H9 (cell line): ENCODE measurements around the gene JAG1. TPM values are rescaled to one million over a fixed set of nuclear protein-coding genes. Genes with fewer than 3 reads are reported as not detected.
A peak's percentile ranks its signal among the peaks of the same experiment; 100 is the strongest.

Source experiments
- DNase-seq: peaks from one replicate; pipeline ENCODE4 v3.0.0-alpha.2; 2017
- H2AFZ ChIP-seq: one replicate; pipeline ENCODE4 v1.6.1; 2013; ENCODE audit warnings: mild to moderate bottlenecking, low read length, control low read depth, moderate library complexity
- H2AK5ac ChIP-seq: 2 replicates; pipeline ENCODE4 v1.6.1; 2013; ENCODE audit warnings: low read length, control low read depth, mixed read lengths; ENCODE audit not compliant: insufficient read length
- H2BK120ac ChIP-seq: one replicate; pipeline ENCODE4 v1.6.1; 2013; ENCODE audit warnings: low read depth, mild to moderate bottlenecking, low read length, control low read depth, inconsistent platforms; ENCODE audit not compliant: poor library complexity, severe bottlenecking
- H2BK12ac ChIP-seq: 2 replicates; pipeline ENCODE4 v1.6.1; 2013; ENCODE audit warnings: low read length, control low read depth, mixed read lengths, low read depth; ENCODE audit not compliant: insufficient read length
- H2BK15ac ChIP-seq: 2 replicates; pipeline ENCODE4 v1.6.1; 2013; ENCODE audit warnings: low read depth, low read length, control low read depth
- H2BK20ac ChIP-seq: one replicate; pipeline ENCODE4 v1.6.1; 2013; ENCODE audit warnings: low read depth, mild to moderate bottlenecking, low read length, control low read depth, inconsistent platforms; ENCODE audit not compliant: poor library complexity, severe bottlenecking
- H2BK5ac ChIP-seq: 2 replicates; pipeline ENCODE4 v1.6.1; 2013; ENCODE audit warnings: low read length, control low read depth, mixed read lengths; ENCODE audit not compliant: insufficient read length
- H3K14ac ChIP-seq: 2 replicates; pipeline ENCODE4 v1.6.1; 2013; ENCODE audit warnings: low read length, control low read depth; ENCODE audit not compliant: insufficient read depth
- H3K18ac ChIP-seq: 2 replicates; pipeline ENCODE4 v1.6.1; 2013; ENCODE audit warnings: low read depth, mild to moderate bottlenecking, mixed read lengths, low read length, control low read depth; ENCODE audit not compliant: insufficient read length
- H3K23ac ChIP-seq: 2 replicates; pipeline ENCODE4 v1.6.1; 2013; ENCODE audit warnings: low read length, control low read depth, mixed read lengths, low read depth; ENCODE audit not compliant: insufficient read length
- H3K23me2 ChIP-seq: 2 replicates; pipeline ENCODE4 v1.6.1; 2013; ENCODE audit warnings: low read depth, mild to moderate bottlenecking, mixed read lengths, low read length, control low read depth; ENCODE audit not compliant: insufficient read length, poor library complexity, severe bottlenecking
- H3K27ac ChIP-seq: 2 replicates; pipeline ENCODE4 v1.5.1; 2013; ENCODE audit warnings: low read length, control low read depth, mixed read lengths, low read depth; ENCODE audit not compliant: insufficient read length
- H3K27me3 ChIP-seq: 2 replicates; pipeline ENCODE4 v1.6.1; 2013; ENCODE audit warnings: low read length, control low read depth, inconsistent platforms; ENCODE audit not compliant: insufficient read depth
- H3K4ac ChIP-seq: 2 replicates; pipeline ENCODE4 v1.6.1; 2013; ENCODE audit warnings: low read depth, mild to moderate bottlenecking, control low read depth, inconsistent platforms, low read length, moderate library complexity
- H3K4me1 ChIP-seq: 2 replicates; pipeline ENCODE4 v1.6.1; 2013; ENCODE audit warnings: low read length, control low read depth, inconsistent platforms; ENCODE audit not compliant: insufficient read depth
- H3K4me2 ChIP-seq: 2 replicates; pipeline ENCODE4 v1.6.1; 2013; ENCODE audit warnings: low read length, control low read depth, mixed read lengths; ENCODE audit not compliant: insufficient read length, insufficient read depth
- H3K56ac ChIP-seq: 2 replicates; pipeline ENCODE4 v1.6.1; 2013; ENCODE audit warnings: low read depth, mild to moderate bottlenecking, mixed read lengths, low read length, control low read depth; ENCODE audit not compliant: insufficient read length
- H3K79me1 ChIP-seq: 2 replicates; pipeline ENCODE4 v1.6.1; 2013; ENCODE audit warnings: low read depth, mild to moderate bottlenecking, moderate library complexity, low read length, control low read depth, inconsistent platforms; ENCODE audit not compliant: insufficient read depth, poor library complexity, severe bottlenecking
- H3K79me2 ChIP-seq: 2 replicates; pipeline ENCODE4 v1.6.1; 2013; ENCODE audit warnings: low read length, control low read depth, inconsistent platforms; ENCODE audit not compliant: insufficient read depth
- H3K9ac ChIP-seq: 2 replicates; pipeline ENCODE4 v1.6.1; 2013; ENCODE audit warnings: low read length, control low read depth, mixed read lengths; ENCODE audit not compliant: insufficient read length; ENCODE audit errors: extremely low read depth
- H3K9me3 ChIP-seq: one replicate; pipeline ENCODE4 v1.6.1; 2013; ENCODE audit warnings: low read depth, low read length, inconsistent platforms; ENCODE audit not compliant: control insufficient read depth
- H3T11ph ChIP-seq: one replicate; pipeline ENCODE4 v1.6.1; 2013; ENCODE audit warnings: mild to moderate bottlenecking, low read length, control low read depth, inconsistent platforms
- H4K20me1 ChIP-seq: one replicate; pipeline ENCODE4 v1.6.1; 2013; ENCODE audit not compliant: control insufficient read depth, insufficient read length, insufficient read depth
- H4K5ac ChIP-seq: 2 replicates; pipeline ENCODE4 v1.6.1; 2013; ENCODE audit warnings: low read depth, mild to moderate bottlenecking, mixed read lengths, low read length, control low read depth; ENCODE audit not compliant: insufficient read length
- H4K8ac ChIP-seq: replicated peaks from 2 replicates; pipeline ENCODE4 v1.6.1; 2013; ENCODE audit warnings: low read length, control low read depth, mixed read lengths, low read depth; ENCODE audit not compliant: insufficient read length
- H4K91ac ChIP-seq: 2 replicates; pipeline ENCODE4 v1.6.1; 2013; ENCODE audit warnings: low read depth, mild to moderate bottlenecking, moderate library complexity, mixed read lengths, low read length, control low read depth; ENCODE audit not compliant: insufficient read length
- H3K27ac Mint-ChIP-seq, 3 experiments: 2 replicates in 2 of 3; 3 replicates in 1 of 3; pipeline ENCODE4 v1.8.0; 2020 to 2021; ENCODE audit warnings: mixed read lengths in 3 of 3, mild to moderate bottlenecking in 1 of 3, moderate library complexity in 1 of 3
- H3K27me3 Mint-ChIP-seq: 2 replicates; pipeline ENCODE4 v1.8.0; 2021; ENCODE audit warnings: low read depth, mild to moderate bottlenecking, moderate library complexity, mixed read lengths
- H3K36me3 Mint-ChIP-seq, 3 experiments: 2 replicates in 2 of 3; 3 replicates in 1 of 3; pipeline ENCODE4 v1.8.0; 2020 to 2021; ENCODE audit warnings: low read depth in 3 of 3, mixed read lengths in 3 of 3; ENCODE audit not compliant: insufficient read depth in 1 of 3
- H3K4me1 Mint-ChIP-seq, 2 experiments: 2 replicates each; pipeline ENCODE4 v1.8.0; 2020; ENCODE audit warnings: mixed read lengths in 2 of 2
- H3K4me3 Mint-ChIP-seq, 2 experiments: 2 replicates in 1 of 2; 3 replicates in 1 of 2; pipeline ENCODE4 v1.8.0; 2020 to 2021; ENCODE audit warnings: mild to moderate bottlenecking in 2 of 2, mixed read lengths in 2 of 2, moderate library complexity in 1 of 2
- H3K9me3 Mint-ChIP-seq, 2 experiments: 2 replicates in 1 of 2; 3 replicates in 1 of 2; pipeline ENCODE4 v1.8.0; 2020; ENCODE audit warnings: mild to moderate bottlenecking in 2 of 2, mixed read lengths in 2 of 2, moderate library complexity in 1 of 2
- CTCF ChIP-seq: fragments of 200-600 bp; sonication (generic); conservative IDR thresholded peaks from 3 replicates; pipeline ENCODE4 v1.8.0; 2021; ENCODE audit warnings: antibody characterized with exemption, mild to moderate bottlenecking
- WGBS: extraction: QIAGEN DNeasy Blood & Tissue Kit; methylation state at CpG from one replicate; pipeline ENCODE4 v1.1.7; 2013; ENCODE audit warnings: missing lambda C conversion rate, low lambda C conversion rate, mixed read lengths; ENCODE audit not compliant: insufficient read length; ENCODE audit errors: extremely low coverage; 5-methylcytosine and 5-hydroxymethylcytosine counted together
- total RNA-seq: library from RNA; stranded (reverse); gene quantifications from 2 replicates; pipeline ENCODE4 v1.2.1, GENCODE V29; 2021

JAG1 gene
- total RNA-seq, 1 experiment from 2014 or later = 58.1 TPM

GRCh38 chr20:10667077-10667401 lies 6.8 kb downstream of the JAG1 start:
- H3K4me2 ChIP-seq = no peak overlapping the region
- no peak overlapping the region for H4K5ac ChIP-seq

More at GRCh38 chr20:10667077-10667401, 6.8 kb downstream of the JAG1 start:
- Histone ChIP-seq H3K56ac (no peak overlapping the region), H4K91ac (no peak overlapping the region), H3K4me1 (peaks cover 32% of the 10 kb centered on the region), H4K20me1 (no peaks in the 10 kb centered on the region), H2AFZ (no peak overlapping the region), H2BK15ac (no peak overlapping the region), H3K27me3 (no peaks in the 10 kb centered on the region), H3K27ac (no peak overlapping the region), H2BK12ac (no peak overlapping the region), H3T11ph (no peak overlapping the region), H3K79me1 (no peaks in the 10 kb centered on the region), H2AK5ac (no peak overlapping the region), H4K8ac (no peak overlapping the region), H2BK120ac (no peak overlapping the region), H3K9me3 (no peaks in the 10 kb centered on the region), H3K79me2 (peaks cover 12% of the 10 kb centered on the region; the same call in 1 of the 2 replicates), H3K9ac (no peak overlapping the region), H3K4ac (no peak overlapping the region), H3K23me2 (peaks cover 8% of the 10 kb centered on the region), H2BK5ac (no peak overlapping the region), H3K23ac (no peak overlapping the region), H3K14ac (no peak overlapping the region), H2BK20ac (no peak overlapping the region), H3K18ac (no peak overlapping the region)
- TF ChIP-seq CTCF = no peak
- Mint-ChIP-seq H3K27me3 (no peaks in the 10 kb centered on the region; the same call in 1 of the 2 replicates), H3K4me3 (no peak overlapping the region), H3K9me3 (no peaks in the 10 kb centered on the region; a peak in 1 of 5 replicates), H3K4me1 (peaks cover 85 to 92% of the 10 kb centered on the region in 2 experiments), H3K36me3 (peaks cover 24 to 64% (median 28%) of the 10 kb centered on the region in 3 experiments), H3K27ac (0 out of 7 replicates have a peak overlapping the region, but pooled peaks of 1 of the 3 experiments have one; percentile 15)
- no peak for DNase-seq
- no CpG with 5 or more reads among the region's 21 CpGs for WGBS
